H7 (cell line): ENCODE measurements around the gene TNKS2. TPM values are rescaled to one million over a fixed set of nuclear protein-coding genes. Genes with fewer than 3 reads are reported as not detected.
"Not testable (repeated sequence)": the region's sequence is repeated elsewhere in the genome, so short reads cannot be mapped to it uniquely, and the experiment has no call there.

Experiments used
- DNase-seq: peaks from one replicate; pipeline ENCODE4 v3.0.0; 2012
- H3K27me3 ChIP-seq: 2 replicates; pipeline ENCODE4 v1.6.0; 2011; ENCODE audit warnings: mild to moderate bottlenecking, low read length; ENCODE audit not compliant: control insufficient read depth, insufficient read depth
- H3K36me3 ChIP-seq: replicated peaks from 2 replicates; pipeline ENCODE4 v1.5.1; 2011; ENCODE audit warnings: low read length; ENCODE audit not compliant: control insufficient read depth, insufficient read depth
- H3K4me3 ChIP-seq: 2 replicates; pipeline ENCODE4 v1.5.1; 2011; ENCODE audit warnings: low read depth, mild to moderate bottlenecking, control low read depth, low read length, moderate library complexity; ENCODE audit not compliant: insufficient read depth
- total RNA-seq: library from RNA; depleted of rRNA; stranded (reverse); fragments of >200 nt; shearing (Covaris generic); gene quantifications from 2 replicates; pipeline ENCODE4 v1.2.3, GENCODE V29; 2014

The TNKS2 gene
- total RNA-seq, 1 experiment from 2014 or later: 27.4 TPM

DNA sequence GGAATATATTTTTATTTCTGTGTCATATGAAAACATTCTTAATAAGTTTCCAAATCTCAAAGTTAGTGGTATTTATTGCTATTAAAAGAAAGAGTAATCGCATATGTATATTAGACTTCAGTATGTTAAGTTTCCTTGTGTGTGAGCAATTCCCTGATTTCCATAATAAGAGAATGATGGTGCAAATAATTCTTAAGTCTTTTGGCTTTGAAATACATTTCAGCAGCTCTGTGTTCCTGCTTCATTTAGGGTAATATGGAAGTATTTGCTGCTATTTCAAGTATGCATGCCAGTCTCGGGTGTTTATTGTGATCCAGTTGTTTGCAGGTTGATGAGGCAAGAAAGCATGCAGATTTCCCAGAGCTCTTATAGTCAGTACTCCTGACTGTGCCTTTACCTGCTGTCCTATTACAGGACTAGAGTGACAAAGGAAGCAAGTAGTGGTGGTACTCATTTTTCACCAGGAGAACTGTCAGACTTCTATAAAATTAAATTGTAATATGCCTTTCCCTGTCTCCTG lies 67.4 kb downstream of the TNKS2 start:
- H3K36me3 ChIP-seq: no peaks in the 10 kb centered on the region; the same call in none of the 2 replicates
- no peak overlapping the region for H3K4me3 ChIP-seq
- no peak for DNase-seq

DNA sequence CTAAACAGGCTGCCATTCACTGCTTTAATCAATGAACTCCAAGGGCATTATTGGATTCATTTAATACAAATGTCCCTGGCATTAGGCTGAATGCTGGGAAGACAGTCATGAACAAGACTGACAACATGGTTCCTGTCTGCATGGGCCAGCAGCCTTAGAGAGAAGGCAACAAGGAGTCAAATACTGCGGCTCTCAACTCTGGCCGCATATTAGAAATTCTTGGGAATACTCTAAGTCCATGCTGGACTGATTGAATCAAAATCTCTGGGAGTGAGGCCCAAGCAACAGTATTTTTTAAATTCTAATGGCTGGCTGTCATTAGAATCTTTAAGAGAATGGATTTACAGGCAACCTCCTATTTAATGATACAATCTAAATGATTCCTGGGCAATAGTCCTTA lies 76.9 kb downstream of the TNKS2 start:
- Histone ChIP-seq H3K4me3 (no peak overlapping the region), H3K27me3 (no peaks in the 10 kb centered on the region), H3K36me3 (no peaks in the 10 kb centered on the region)
- no peak for DNase-seq

More for the DNA sequence above, 67.4 kb downstream of the TNKS2 start:
- no peaks in the 10 kb centered on the region for H3K27me3 ChIP-seq

DNA sequence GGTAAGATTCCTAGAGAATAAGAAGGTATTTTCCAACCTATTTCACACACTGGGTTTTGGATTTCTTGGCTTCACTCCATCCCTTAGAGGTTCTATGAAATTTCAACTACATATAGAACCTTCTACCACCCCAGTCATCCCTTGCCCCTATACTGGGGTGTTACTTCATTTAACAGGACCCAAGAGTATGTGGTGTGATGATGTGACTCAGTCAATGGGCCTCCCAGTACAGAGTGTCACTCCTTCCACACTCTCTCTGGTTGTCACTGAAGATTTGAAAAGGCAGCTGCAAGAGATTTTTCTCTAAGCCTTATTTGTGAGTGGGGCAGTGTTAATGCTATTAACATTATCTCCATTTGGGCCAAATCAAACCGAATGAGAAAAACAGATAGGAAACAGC lies 77.6 kb downstream of the TNKS2 start:
- Histone ChIP-seq H3K4me3 (no peak overlapping the region), H3K36me3 (no peaks in the 10 kb centered on the region), H3K27me3 (no peaks in the 10 kb centered on the region)
- DNase-seq: no peak

DNA sequence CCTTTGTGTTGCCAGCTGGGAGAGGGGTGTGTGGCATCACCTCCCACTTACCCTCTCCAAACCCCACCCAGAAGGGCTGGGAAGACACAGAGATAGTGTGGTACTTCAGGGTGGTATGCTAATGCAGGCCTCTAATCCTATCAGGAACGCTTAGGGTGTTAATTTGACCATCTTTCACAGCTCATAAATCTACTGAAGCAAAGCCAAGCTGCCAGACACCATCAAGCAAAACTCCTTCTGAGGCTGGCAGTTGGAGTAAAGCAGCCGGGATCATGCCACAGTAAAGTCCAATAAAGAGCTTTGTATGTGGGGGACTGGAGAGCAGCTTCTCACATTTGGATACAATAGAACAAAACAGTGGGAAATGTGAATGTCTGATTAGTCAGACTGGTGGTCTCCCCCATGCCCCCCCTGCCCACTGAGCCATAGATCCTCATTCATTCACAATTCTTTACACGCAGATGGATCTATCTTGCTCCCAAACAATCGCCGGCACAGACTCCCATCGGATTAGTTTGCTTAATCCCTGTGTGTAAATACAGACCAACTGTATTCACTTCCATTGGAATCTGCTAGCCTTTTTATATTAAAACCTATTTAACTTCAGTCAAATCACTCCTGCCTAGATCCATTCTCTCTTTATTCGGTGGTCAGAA lies 81.4 kb downstream of the TNKS2 start:
- Histone ChIP-seq H3K36me3 (no peaks in the 10 kb centered on the region), H3K27me3 (no peaks in the 10 kb centered on the region), H3K4me3 (no peak overlapping the region)
- DNase-seq: no peak

DNA sequence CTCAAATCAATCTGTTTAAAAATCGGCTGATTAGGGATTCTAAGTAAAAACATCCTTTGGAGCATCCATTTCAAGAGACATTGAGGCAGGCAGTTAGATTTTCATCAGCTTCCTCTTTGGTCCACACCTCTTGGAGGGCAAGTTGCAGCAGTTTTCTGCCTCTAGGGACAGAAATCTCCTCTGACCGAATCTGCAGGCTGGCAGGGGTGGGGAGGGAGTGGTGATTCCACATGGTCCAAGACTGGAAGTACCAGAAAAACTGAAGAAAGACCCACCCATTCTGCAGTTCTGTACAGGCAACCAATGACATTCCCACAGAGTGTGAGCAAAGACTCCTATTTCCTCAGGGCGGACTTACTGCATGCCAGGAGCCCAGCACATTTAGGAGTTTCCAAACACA lies 82.1 kb downstream of the TNKS2 start:
- no peaks in the 10 kb centered on the region for H3K27me3 ChIP-seq
- DNase-seq: peak; percentile 34
- H3K4me3 ChIP-seq: no peak overlapping the region
- H3K36me3 ChIP-seq: no peaks in the 10 kb centered on the region

DNA sequence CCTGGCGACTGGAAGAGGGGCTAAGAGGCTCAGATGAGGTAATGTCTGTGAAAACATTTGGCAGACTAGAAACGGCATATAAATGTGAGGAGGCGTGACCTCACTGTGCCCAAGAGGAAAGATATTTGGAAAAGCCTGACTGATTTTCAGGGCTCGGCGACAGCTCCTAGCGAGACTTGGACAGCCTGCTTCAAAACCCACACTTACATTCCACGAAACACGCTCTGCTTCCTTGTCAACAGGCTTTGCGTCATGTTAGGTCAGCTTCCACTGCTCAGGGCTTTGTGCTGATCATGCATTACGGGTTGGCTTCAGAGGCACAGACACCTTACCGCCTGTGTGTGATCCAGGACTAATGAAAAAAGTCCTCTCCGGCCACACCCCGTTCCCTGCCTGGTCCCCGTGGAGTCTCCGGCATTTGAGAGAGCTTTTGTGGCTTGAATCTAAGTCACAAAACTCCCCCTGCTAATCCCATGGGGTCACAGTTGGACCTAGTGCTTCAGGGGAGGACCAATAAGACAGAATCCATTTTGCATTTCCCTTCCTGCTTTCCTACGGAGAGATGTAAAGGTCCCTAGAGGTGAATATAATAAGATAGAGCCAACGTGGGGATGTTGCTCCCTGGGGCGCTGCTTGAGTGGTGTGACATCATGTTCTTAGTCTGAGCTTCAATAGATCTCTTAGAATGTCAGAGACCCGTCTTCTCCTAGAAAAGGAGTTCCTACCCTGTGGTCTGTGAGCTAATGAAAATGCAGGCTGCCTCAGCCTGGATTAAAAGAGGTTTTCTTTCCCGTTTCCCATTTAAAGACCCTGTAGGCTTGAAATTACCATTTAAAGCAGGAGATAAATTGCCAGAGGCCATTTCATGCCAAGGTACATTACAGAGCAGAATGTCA lies 85.6 kb downstream of the TNKS2 start:
- peak overlapping the region; percentile 6; the same call in 1 of the 2 replicates for H3K4me3 ChIP-seq
- DNase-seq: peak; percentile 38

DNA sequence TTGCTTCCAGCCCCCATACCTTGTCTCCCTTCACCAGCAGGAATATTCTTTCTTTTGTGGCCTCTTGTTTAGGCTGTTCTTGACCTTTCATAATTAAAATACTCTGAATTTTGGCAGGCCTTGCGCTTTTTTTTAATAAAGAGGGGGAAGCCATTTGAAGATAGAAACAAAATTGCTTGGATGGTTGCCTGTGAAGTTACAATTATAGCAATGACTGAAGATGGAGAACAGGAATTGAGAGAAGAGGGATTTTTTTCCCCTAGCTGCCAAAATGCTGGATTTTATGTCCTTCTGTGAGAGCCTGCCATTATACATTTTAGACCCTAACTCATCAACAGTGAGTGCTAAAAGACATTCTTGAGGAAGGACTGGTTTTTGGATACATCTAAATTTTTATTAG lies 86.3 kb downstream of the TNKS2 start:
- H3K4me3 ChIP-seq: no peak overlapping the region
- no peak for DNase-seq

More for the DNA sequence above, 85.6 kb downstream of the TNKS2 start:
- no peaks in the 10 kb centered on the region for H3K27me3 ChIP-seq
- no peaks in the 10 kb centered on the region for H3K36me3 ChIP-seq

DNA sequence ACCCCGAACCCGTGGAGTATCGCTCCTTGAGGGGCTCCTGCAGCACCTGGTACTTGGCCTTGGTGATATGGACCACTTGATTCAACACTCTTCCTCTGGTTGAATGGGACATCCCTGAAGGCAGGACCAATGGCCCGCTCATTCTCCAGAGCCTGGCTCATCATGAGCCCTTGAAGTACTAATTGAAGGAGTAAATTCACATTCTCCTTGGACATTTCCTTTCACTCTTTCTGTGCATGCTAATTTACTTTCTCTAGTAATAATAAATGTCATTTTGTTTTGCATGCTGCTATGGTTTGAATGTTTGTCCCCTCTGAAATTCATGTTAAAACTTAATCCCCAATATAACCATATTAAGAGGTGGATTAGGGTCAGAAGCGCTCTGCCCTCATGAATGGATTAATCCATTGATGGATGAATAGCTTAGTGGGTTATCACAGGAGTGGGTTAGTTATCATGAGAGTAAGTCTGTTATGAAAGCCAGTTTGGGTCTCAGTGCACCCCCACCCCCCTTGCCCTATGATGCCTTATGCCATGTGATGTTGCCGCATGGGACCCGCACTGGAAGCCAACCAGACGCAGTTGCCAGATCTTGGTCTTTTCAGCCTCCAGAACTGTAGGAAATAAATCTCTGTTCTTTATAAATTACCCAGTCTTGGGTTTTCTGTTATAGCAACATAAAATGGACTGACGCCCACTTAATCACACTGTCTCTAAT lies 87.3 kb downstream of the TNKS2 start:
- H3K4me3 ChIP-seq: no peak overlapping the region
- H3K27me3 ChIP-seq: no peaks in the 10 kb centered on the region
- no peaks in the 10 kb centered on the region for H3K36me3 ChIP-seq
- no peak for DNase-seq

More for the DNA sequence above, 86.3 kb downstream of the TNKS2 start:
- H3K36me3 ChIP-seq: no peaks in the 10 kb centered on the region
- H3K27me3 ChIP-seq: no peaks in the 10 kb centered on the region

DNA sequence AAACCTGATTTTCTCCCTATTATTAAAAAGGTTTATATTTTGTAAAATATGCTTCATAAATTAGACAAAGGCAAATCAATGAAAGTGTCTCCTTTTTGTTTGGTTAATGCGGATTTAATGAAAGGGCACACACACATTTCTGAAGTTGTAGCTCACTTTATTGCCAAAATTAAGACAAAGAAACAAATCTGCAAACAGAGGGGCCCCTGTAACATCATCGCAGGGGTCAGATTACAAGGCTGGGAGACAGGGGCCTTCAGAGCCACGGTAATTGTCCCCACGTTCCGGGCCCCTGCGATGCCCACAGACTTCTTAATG lies 88.7 kb downstream of the TNKS2 start:
- Histone ChIP-seq H3K36me3 (no peaks in the 10 kb centered on the region), H3K4me3 (no peak overlapping the region; the same call in 1 of the 2 replicates), H3K27me3 (no peaks in the 10 kb centered on the region)
- no peak for DNase-seq

DNA sequence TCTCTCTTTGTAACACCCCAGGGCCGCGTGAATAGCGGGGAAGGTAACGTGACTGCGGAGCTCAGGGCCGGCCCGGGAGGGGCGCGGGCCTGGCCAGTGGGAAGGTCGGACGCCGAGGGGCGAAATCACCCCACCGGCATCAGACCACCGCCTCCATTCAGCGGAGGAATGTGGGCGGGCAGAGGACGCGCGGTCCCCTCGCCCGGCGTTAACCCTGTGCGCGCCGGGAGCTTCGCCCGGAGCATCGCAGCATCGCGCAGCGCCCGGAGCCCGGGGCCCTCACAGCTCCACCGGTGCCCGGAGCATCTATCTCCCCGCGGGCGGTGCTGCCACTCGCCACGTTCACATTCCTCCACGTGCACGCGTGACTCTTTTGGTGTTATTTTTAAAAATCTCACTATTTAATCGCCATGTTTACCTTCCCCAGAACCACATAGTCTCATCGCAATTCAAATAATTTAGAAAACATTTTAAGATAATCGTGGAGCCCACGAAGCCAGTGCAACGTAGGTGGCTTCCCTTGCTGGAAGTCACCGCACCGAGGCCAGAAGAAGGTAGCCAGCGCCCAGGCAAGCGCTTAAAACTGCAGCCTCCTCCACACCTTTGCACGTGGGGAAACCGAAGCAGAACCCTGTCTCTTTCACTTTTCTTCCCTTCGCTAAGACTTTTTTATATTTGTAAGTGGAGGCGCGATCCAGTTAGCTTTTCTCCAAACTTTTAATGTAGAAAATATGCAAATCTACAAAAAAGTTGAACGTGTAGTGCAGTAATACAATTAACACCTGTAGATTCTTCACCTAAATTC lies 89.2 kb downstream of the TNKS2 start:
- Histone ChIP-seq H3K4me3 (peak overlapping the region; percentile 18), H3K36me3 (no peaks in the 10 kb centered on the region), H3K27me3 (no peaks in the 10 kb centered on the region)
- peak; percentile 93 for DNase-seq

DNA sequence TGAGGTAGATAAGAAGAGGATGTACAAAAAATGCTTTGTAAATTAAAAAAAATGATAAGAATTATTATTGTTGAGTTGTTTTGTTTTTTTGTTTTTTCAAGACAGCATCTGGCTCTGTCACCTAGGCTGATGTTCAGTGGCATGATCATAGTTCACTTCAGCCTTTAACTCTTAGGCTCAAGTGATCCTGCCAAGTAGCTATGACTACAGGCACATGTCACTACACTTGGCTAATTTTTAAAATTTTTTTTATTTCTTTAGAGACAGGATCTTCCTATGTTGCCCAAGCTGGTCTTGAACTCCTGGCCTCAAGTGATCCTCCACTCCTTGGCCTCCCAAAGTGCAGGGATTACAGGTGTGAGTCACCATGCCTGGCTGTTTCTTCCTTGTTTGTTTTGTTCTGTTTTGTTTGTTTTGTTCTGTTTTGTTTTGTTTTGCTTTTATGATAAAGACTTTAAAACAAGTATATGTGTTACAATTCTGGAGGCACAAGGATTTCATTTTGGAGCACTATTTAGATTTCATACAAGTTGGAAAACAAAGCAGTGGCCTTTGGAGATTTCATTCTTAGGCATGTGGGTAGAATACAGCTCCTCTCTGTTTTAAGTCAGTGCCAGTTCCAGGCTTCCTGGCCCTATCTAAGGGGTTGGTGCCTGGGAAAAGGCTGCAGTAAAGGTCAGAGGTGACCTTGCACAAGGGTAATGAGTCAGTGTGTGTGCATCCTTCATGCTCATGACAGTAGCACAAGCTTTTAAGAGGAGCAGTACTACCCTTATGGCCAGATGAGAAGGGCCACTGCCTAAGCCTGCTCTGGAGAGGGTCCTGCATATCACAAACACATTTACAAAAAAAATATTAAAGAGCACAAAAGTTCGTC lies 93.1 kb downstream of the TNKS2 start:
- DNase-seq: no peak
- no peaks in the 10 kb centered on the region for H3K27me3 ChIP-seq
- no peaks in the 10 kb centered on the region for H3K36me3 ChIP-seq
- no peak overlapping the region for H3K4me3 ChIP-seq

DNA sequence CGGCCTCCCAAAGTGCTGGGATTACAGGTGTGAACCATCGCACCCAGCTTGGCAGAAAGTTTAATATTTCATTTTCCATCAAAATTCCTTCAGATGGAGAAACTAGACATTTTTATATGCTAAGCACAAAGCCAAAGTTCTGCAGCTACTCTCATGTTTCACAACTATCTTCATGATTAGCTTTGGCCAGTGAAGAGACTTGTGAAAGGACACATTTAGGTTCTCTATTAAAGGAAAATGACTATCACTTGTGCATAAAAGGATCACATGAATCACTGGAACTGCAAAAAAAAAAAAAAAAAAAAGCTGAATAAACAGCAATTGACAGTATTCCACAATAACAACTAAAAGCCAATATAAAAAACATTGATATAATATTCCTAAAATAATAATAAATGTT lies 94.8 kb downstream of the TNKS2 start:
- DNase-seq: no peak
- H3K4me3 ChIP-seq: no peak overlapping the region
- H3K36me3 ChIP-seq: no peaks in the 10 kb centered on the region
- no peaks in the 10 kb centered on the region for H3K27me3 ChIP-seq

DNA sequence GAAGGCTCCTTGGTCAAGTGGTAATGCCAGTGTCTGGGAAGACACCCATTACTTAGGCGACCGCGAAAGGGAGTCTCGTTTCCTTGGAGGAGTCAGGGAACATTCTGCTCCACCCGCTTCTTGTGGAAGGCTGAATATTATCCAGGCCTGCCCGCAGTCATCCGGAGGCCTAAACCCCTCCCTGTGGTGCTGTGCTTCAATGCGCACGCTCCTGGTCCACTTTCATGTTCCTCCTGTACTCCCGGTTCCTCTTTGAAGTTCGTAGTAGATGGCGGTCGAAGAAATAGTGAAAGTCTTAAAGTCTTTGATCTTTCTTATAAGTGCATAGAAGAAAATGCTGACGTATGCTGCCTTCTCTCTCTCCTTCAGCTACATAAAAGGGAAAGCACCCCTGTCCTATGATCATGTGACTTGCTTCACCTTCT lies 96.0 kb downstream of the TNKS2 start:
- H3K36me3 ChIP-seq, DNase-seq, H3K4me3 ChIP-seq, H3K27me3 ChIP-seq: not testable (repeated sequence)
